Upper lobe of left lung (tissue), 6 donors: Measurements from ENCODE around the gene CHAC2. TPM values are rescaled to one million over a fixed set of nuclear protein-coding genes. Genes with fewer than 3 reads are reported as not detected.
A peak's percentile ranks its signal among the peaks of the same experiment; 100 is the strongest.
"Not testable (repeated sequence)": the region's sequence is repeated elsewhere in the genome, so short reads cannot be mapped to it uniquely, and the experiment has no call there.

Experiments used
- ATAC-seq, 2 donors: fragments of 200-7000 bp; cut with Tn5 transposase; one replicate each; pipeline ENCODE4 v1.9.1; 2022; ENCODE audit warnings: mild to moderate bottlenecking in 2 of 2, moderate library complexity in 2 of 2; ENCODE audit not compliant: low FRiP score in 2 of 2
- DNase-seq, 2 donors: peaks; one replicate each; pipeline ENCODE4 v3.0.0-alpha.2; 2019 to 2020
- H3K27ac ChIP-seq, 4 donors: fragments of 200-600 bp; sonication (generic); one replicate each; pipeline ENCODE4 v1.5.1; 2016 to 2019
- H3K27me3 ChIP-seq, 4 donors: fragments of 200-600 bp; sonication (generic); one replicate each; pipeline ENCODE4 v1.5.1; 2017 to 2019
- H3K36me3 ChIP-seq, 4 donors: fragments of 200-600 bp; sonication (generic); one replicate each; pipeline ENCODE4 v1.5.1; 2016 to 2019
- H3K4me1 ChIP-seq, 4 donors: fragments of 200-600 bp; sonication (generic); one replicate each; pipeline ENCODE4 v1.5.1; 2018 to 2019
- H3K4me3 ChIP-seq, 4 donors: fragments of 200-600 bp; sonication (generic); one replicate each; pipeline ENCODE4 v1.5.1; 2017 to 2019; ENCODE audit warnings: mild to moderate bottlenecking in 2 of 4, moderate library complexity in 1 of 4
- H3K9me3 ChIP-seq, 4 donors: fragments of 200-600 bp; sonication (generic); one replicate each; pipeline ENCODE4 v1.5.1; 2018 to 2019
- EP300 ChIP-seq, 4 donors: sonication (generic); formaldehyde crosslinking; IDR thresholded peaks; one replicate each; pipeline ENCODE4 v1.5.1; 2017; ENCODE audit warnings: antibody characterized with exemption in 4 of 4, control low read depth in 2 of 4
- POLR2A ChIP-seq, 4 donors: fragments of 450-650 bp; IDR thresholded peaks; one replicate each; pipeline ENCODE4 v1.5.1; 2016 to 2017; ENCODE audit warnings: antibody characterized with exemption in 4 of 4, mild to moderate bottlenecking in 2 of 4
- POLR2AphosphoS5 ChIP-seq, 2 donors: sonication (generic); formaldehyde crosslinking; IDR thresholded peaks; one replicate each; pipeline ENCODE4 v1.5.1; 2017; ENCODE audit warnings: antibody characterized with exemption in 2 of 2
- WGBS, 2 donors: methylation state at CpG; one replicate each; pipeline ENCODE4 v1.1.5; 2017 to 2018; 5-methylcytosine and 5-hydroxymethylcytosine counted together
- total RNA-seq, 6 donors: library from RNA; depleted of rRNA in 4 of 6; stranded (reverse); fragments of >200 nt in 4 of 6; gene quantifications; one replicate each; pipeline versions ENCODE4 v1.1.0 to v1.2.1, GENCODE V29; 2016 to 2021
- TF ChIP-seq, protein P1 (sequence below), 6 experiments: fragments of 450-650 bp in 4 of 6; fragments of 200-600 bp in 2 of 6; sonication (generic) in 2 of 6; IDR thresholded peaks; one replicate each; pipeline ENCODE4 v1.5.1; 2016 to 2019; ENCODE audit warnings: antibody characterized with exemption in 6 of 6
- donor health status: DM: no; HTN: no; CAD: no; lungs with moderate emphysema.
- donor health status: DM: no; HTN: yes; CAD: no; lungs with severe emphysema.

The CHAC2 gene
- total RNA-seq, 6 donors from 2014 or later = 0.55 to 5.2 (median 3.1) TPM

DNA sequence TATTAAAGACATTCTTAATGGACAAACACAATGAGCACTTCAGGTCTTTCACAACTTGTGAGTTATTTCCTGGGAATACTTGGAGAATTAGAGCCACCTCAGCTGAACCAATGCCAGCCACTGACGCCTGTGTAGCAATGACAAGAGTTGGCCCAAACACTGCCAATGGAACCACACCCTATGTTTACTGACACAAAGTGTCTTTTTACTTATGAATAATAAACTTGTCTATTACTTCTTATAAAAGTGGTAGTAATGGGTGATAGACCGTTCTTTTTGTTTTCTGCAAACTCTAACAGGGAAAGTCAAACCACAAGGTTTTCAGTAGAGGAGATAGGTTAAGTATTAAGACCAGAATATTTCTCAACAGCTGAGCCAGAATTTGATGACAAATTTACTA is 12.5 kb upstream of the CHAC2 start:
- H3K27ac ChIP-seq = peak overlapping the region in 3 of 4 donors; percentile 3 to 46 (median 27)
- no peaks in the 10 kb centered on the region for H3K9me3 ChIP-seq
- no peaks in the 10 kb centered on the region for H3K27me3 ChIP-seq
- H3K4me1 ChIP-seq = peaks cover 0 to 9% (median 4%) of the 10 kb centered on the region in 4 donors
- H3K36me3 ChIP-seq = peaks cover 0 to 10% (median 7%) of the 10 kb centered on the region in 4 donors
- 37 to 54% methylated on average over 2 of the region's 2 CpGs for WGBS, 2 donors
- ATAC-seq (peak; percentile 55), DNase-seq (peak in 1 of 2 donors; percentile 77)
- H3K4me3 ChIP-seq = no peak overlapping the region
- TF ChIP-seq POLR2AphosphoS5 (IDR thresholded peaks at IDR 0.05) (no peak), EP300 (IDR thresholded peaks at IDR 0.05) (peak in 1 of 4 donors; percentile 11), POLR2A (IDR thresholded peaks at IDR 0.05) (no peak)
- TF ChIP-seq, protein P1, sequence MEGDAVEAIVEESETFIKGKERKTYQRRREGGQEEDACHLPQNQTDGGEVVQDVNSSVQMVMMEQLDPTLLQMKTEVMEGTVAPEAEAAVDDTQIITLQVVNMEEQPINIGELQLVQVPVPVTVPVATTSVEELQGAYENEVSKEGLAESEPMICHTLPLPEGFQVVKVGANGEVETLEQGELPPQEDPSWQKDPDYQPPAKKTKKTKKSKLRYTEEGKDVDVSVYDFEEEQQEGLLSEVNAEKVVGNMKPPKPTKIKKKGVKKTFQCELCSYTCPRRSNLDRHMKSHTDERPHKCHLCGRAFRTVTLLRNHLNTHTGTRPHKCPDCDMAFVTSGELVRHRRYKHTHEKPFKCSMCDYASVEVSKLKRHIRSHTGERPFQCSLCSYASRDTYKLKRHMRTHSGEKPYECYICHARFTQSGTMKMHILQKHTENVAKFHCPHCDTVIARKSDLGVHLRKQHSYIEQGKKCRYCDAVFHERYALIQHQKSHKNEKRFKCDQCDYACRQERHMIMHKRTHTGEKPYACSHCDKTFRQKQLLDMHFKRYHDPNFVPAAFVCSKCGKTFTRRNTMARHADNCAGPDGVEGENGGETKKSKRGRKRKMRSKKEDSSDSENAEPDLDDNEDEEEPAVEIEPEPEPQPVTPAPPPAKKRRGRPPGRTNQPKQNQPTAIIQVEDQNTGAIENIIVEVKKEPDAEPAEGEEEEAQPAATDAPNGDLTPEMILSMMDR (IDR thresholded peaks at IDR 0.05) = no peak

GRCh38 chr2:53756644-53757043 is 11.0 kb upstream of the CHAC2 start:
- Histone ChIP-seq H3K36me3 (peaks cover 4 to 17% (median 7%) of the 10 kb centered on the region in 4 donors), H3K27me3 (no peaks in the 10 kb centered on the region), H3K27ac (no peak overlapping the region), H3K4me1 (peaks cover 0 to 9% (median 4%) of the 10 kb centered on the region in 4 donors), H3K9me3 (no peaks in the 10 kb centered on the region), H3K4me3 (no peak overlapping the region)
- peak in 1 of 2 donors; percentile 27 for DNase-seq
- 95 to 97% methylated on average over 15 of the region's 15 CpGs for WGBS, 2 donors
- TF ChIP-seq POLR2A (IDR thresholded peaks at IDR 0.05) (no peak), POLR2AphosphoS5 (IDR thresholded peaks at IDR 0.05) (no peak), EP300 (IDR thresholded peaks at IDR 0.05) (no peak)
- TF ChIP-seq, protein P1 (IDR thresholded peaks at IDR 0.05) = no peak
- ATAC-seq = no peak

DNA sequence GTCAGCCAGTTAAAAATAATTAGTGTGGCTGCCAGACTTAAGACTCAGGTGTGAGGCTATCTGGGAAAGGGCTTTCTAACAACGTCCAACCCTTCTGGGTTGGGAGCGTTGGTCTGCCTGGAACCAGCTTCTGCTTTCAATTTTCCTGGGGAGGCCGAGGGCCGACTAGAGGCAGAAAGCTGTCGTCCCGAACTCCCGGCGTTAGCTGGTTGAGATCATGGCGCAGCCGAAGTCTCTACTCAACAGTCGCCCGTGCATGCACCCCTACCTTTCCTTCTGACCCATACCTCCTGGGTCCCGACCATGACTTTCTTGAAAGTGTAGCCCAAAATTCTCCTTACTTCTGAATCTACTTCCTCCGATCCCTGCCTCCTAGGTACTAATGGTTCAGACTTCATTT is 10.4 kb upstream of the CHAC2 start:
- not testable (repeated sequence) for H3K27me3 ChIP-seq, H3K4me1 ChIP-seq, H3K4me3 ChIP-seq, DNase-seq, H3K9me3 ChIP-seq, ATAC-seq, H3K27ac ChIP-seq
- 94 to 98% methylated on average over 14 of the region's 14 CpGs for WGBS, 2 donors
- H3K36me3 ChIP-seq = peaks cover 4 to 22% (median 7%) of the 10 kb centered on the region in 4 donors

- Histone ChIP-seq H3K9me3 (no peaks in the 10 kb centered on the region), H3K4me1 (peaks cover 6 to 14% (median 9%) of the 10 kb centered on the region in 4 donors), H3K36me3 (peaks cover 0 to 20% (median 8%) of the 10 kb centered on the region in 4 donors), H3K27ac (no peak overlapping the region), H3K4me3 (no peak overlapping the region), H3K27me3 (no peaks in the 10 kb centered on the region)
- WGBS, 2 donors = 65 to 75% methylated on average over 1 of the region's 1 CpG
- TF ChIP-seq POLR2AphosphoS5 (IDR thresholded peaks at IDR 0.05) (no peak), POLR2A (IDR thresholded peaks at IDR 0.05) (no peak), EP300 (IDR thresholded peaks at IDR 0.05) (no peak)
- TF ChIP-seq, protein P1 (IDR thresholded peaks at IDR 0.05) = no peak
- ATAC-seq (no peak), DNase-seq (no peak)
Measured at GRCh38 chr2:53765767-53766166, 1.8 kb upstream of the CHAC2 start.

- peak overlapping the region; percentile 72 to 81 (median 80) for H3K27ac ChIP-seq
- peaks cover 6 to 14% (median 9%) of the 10 kb centered on the region in 4 donors for H3K4me1 ChIP-seq
- TF ChIP-seq, protein P1 (IDR thresholded peaks at IDR 0.05) = no peak
- no peak for TF ChIP-seq POLR2AphosphoS5 (IDR thresholded peaks at IDR 0.05)
- no peak for TF ChIP-seq EP300 (IDR thresholded peaks at IDR 0.05)
- no peak for TF ChIP-seq POLR2A (IDR thresholded peaks at IDR 0.05)
- no peaks in the 10 kb centered on the region for H3K27me3 ChIP-seq
- 3 to 4% methylated on average over 12 of the region's 12 CpGs for WGBS, 2 donors
- peaks cover 0 to 3% (median 2%) of the 10 kb centered on the region in 4 donors for H3K36me3 ChIP-seq
- DNase-seq (peak in 1 of 2 donors; percentile 84), ATAC-seq (no peak)
- H3K4me3 ChIP-seq = peak overlapping the region; percentile 65 to 89 (median 76)
- no peaks in the 10 kb centered on the region for H3K9me3 ChIP-seq
Measured at GRCh38 chr2:53768242-53768542, 588 bp downstream of the CHAC2 start.
